HG03460 (cell line): ENCODE results near the gene FPGS.
"Not testable (repeated sequence)": the region's sequence is repeated elsewhere in the genome, so short reads cannot be mapped to it uniquely, and the experiment has no call there.

ENCODE experiments used
- ATAC-seq: cut with Tn5 transposase; IDR thresholded peaks from one replicate; pipeline ENCODE4 v1.9.1; 2021; ENCODE audit not compliant: unreplicated experiment

The FPGS gene

GRCh38 chr9:127770583-127770904 is 32.1 kb upstream of the FPGS start:
- no peak for ATAC-seq

- peak; percentile 85 for ATAC-seq
These were observed 31.6 kb upstream of the FPGS start for GRCh38 chr9:127770905-127771569.

GRCh38 chr9:127771570-127772189 is 31.0 kb upstream of the FPGS start:
- no peak for ATAC-seq

- no peak for ATAC-seq
These were observed 30.1 kb upstream of the FPGS start for GRCh38 chr9:127772603-127773002.

GRCh38 chr9:127773272-127773671 is 29.4 kb upstream of the FPGS start:
- no peak for ATAC-seq

- no peak for ATAC-seq
These were observed 28.7 kb upstream of the FPGS start for GRCh38 chr9:127773981-127774380.

GRCh38 chr9:127776195-127776923 is 26.3 kb upstream of the FPGS start:
- ATAC-seq, result no peak

GRCh38 chr9:127776924-127777289 is 25.8 kb upstream of the FPGS start:
- ATAC-seq, result no peak

- no peak for ATAC-seq
These were observed 25.2 kb upstream of the FPGS start for GRCh38 chr9:127777368-127777980.

GRCh38 chr9:127778280-127779135 is 24.2 kb upstream of the FPGS start, which contains the start of gene SH2D3C:
SH2D3C (minus strand) TSS chr9:127778666; CDS start chr9:127778627, 39 bp downstream.
- peak; percentile 1 for ATAC-seq

GRCh38 chr9:127779136-127779981 is 23.3 kb upstream of the FPGS start:
- ATAC-seq, result peak; percentile 43

GRCh38 chr9:127780126-127780885 is 22.4 kb upstream of the FPGS start:
- no peak for ATAC-seq

GRCh38 chr9:127780909-127781308 is 21.8 kb upstream of the FPGS start:
- not testable (repeated sequence) for ATAC-seq

GRCh38 chr9:127781806-127782205 is 20.9 kb upstream of the FPGS start:
- no peak for ATAC-seq

- no peak for ATAC-seq
These were observed 19.3 kb upstream of the FPGS start for GRCh38 chr9:127783111-127784008.

GRCh38 chr9:127785023-127785932 is 17.4 kb upstream of the FPGS start:
- peak; percentile 43 for ATAC-seq
